ENCODE results near the gene KLF11.

GRCh38 chr2:10073706-10074105, 30.4 kb downstream of the KLF11 start:
- TF ChIP-seq CTCF (IDR thresholded peaks at IDR 0.05; ENCODE audit: low read length), result no peak
- no peak for TF ChIP-seq EZH2 (optimal IDR thresholded peaks at IDR 0.05; ENCODE audit: low read depth, low read length)

Data from MM.1S (cell line).